Retina (tissue), 1 donor: ENCODE measurements around the gene SRP14.

ENCODE experiments used
- DNase-seq: peaks from one replicate; pipeline ENCODE4 v3.0.0-alpha.2; 2016

The SRP14 gene

GRCh38 chr15:40067921-40068624, 29.1 kb upstream of the SRP14 start:
- DNase-seq = no peak

DNA sequence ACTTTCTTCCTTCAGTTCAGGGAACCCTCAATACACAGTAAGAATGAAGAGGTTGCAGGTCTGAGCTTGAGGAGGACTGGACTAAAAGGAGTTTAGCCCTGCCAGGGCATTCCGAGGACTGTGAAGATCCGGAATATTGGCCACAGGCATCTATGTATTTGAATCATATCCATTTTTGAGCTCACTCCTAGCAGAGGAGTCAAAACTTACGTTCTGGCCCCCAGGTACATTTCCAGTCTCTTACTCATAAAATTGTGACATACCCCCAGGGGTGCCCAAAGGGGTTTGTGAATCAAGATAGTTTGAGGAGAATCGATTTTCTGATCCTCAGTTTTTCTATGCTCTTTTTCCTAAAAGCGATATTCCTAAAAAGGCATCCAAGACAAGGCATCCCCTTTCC, 27.6 kb upstream of the SRP14 start:
- no peak for DNase-seq

DNA sequence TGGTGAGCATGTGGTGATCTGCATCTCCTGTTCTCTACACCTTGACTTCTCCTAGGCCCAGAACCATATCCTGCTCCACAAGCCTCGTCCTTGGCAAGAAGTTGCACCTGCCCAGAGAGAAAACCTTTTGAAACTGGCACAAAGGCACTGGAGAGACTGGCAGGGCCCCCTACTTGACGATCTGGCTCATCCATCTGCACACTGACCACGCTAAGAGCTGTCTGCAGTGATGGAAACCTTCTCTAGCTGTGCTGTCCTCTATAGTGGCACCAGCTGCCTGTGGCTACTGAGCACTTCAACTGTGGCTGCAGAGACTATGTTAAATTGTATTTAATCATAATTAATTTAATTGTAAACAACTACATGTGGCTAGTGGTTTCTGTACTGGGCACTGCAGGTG, 26.2 kb upstream of the SRP14 start:
- DNase-seq = no peak

DNA sequence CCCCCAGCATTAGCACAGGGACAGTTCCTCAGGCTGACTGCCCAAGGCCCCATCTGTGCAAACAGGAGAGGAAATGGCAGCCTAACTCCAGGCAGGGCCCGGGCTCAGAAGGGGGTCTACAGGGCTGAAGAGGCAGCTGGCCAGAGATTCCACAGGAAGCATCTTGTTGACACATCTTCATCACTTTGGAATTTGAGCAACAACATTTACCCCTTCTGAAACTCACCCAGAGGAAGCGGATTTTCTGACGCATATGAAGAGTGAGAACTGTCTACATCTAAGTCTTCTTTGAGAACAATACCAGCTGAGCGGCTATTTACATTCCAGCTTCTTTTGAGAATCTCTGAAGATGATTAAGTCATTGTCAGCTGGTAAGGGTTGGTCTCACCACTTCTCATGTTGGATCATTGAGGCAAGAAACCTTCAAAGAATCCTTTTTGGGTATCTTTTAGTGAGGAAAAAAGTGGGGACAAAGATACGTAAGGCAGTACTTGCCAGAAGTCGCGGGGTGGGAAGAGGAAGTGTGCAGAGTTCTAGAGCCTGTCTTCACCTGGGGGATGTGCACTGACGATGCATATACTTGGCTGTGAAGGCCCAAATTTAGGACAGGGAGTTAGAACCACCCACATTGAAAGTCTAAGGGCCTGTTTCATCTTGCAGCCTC, 25.4 kb upstream of the SRP14 start:
- no peak for DNase-seq

DNA sequence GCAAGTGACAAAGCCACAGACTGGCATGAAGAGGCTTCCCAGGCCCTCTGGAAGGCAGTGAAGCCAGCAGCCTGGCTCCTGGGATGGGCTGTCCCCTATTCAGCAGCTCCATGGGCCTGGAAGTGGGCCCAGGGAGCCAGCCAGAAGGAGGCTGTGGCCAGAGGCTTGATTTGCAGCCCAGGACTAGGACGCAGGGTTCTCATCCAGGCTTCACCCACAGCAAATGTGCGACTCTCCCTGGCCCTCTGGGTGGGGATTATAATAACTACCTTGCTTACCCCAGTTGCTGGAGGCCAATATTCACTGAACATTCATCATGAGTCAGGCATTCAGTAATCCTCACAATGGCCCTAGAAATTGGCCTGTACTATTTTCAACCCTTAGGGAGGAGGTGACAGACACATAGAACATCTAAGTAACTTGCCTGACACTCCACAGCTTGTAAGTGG, 24.6 kb upstream of the SRP14 start:
- DNase-seq = no peak

- no peak for DNase-seq
Observed at GRCh38 chr15:40062816-40063562, 24.0 kb upstream of the SRP14 start.

DNA sequence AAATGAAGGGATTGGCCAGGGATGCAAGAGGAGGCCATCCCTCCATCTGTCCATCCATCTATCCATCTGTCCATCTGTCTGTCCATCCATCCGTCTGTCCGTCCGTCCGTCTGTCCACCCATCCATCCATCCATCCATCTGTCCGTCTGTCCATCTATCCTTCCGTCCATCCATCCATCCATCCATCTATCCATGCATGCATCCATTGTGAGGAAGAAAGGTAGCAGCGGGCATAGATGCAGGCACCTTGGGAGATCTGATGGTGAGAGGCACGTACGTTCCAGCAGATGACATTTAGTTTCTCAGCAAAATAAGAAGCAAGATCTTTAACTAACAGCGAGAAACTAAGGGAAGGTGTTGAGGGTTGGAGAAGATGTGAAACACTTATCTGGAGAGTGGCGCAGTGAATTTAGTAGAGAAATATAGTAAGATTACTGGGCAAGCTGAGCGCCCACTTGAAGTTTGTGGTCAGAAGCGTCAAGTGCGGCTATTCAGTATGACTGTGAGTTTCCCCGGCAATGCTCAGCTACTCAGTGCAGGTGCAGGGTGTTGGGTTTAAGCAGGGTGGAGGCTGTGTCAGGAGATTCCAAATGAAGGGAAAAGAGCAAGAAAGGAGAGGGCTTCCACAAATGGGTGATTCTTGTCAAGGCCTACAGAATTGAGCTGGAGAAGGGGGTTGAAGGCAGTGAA, 22.4 kb upstream of the SRP14 start:
- no peak for DNase-seq

DNA sequence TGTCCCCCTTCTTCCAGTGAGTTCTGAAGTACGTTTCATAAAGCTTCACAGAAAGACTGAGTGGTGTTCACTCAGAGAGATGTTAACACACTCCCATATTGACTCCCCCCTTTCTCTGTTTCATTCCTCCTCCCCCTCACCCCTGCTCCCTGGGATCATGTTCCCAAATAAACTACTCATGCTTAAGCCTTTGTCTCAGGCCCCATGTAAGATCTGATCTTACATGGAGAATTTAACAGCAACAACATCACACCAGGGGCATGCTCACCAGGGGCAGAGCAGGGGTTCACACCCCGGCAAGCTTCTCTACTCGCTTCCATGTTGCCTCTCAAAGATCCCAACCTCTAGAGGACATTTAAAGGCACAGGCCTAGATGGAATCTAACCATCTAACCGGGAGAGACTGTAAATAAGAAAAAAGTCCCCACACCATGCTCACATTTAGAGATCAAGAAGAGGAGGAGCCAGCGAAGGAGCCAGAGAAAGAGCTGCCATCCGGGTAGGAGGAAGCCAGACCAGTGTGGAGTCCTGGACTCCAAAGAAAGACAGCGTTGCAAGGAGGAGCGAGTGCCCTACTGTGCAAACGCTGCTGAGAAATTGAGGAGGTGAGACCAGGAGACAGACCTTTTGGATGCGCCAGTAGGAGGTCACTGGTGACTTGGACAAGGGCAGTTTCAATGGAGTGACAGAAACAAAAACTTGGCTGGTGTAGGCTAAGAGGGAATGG, 21.4 kb upstream of the SRP14 start:
- DNase-seq = no peak

DNA sequence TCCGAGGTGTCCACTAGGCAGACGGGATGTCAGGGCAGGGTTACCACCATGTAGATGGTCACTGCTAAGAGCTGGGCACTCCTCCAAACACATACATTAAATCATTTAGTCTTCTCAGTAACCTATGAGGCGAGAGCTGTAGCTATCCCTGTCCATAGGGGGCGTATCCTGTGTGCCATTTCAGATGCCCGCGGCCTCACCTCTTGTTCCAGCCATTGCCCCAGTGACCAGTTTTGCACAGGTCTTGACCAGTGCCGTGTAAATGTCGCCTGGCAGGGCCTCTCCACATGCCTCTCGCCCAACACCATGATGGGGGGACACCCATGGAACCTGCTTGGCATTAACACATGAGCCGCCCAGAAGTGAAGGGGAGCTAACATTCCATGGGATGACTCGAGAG, 20.8 kb upstream of the SRP14 start:
- no peak for DNase-seq

DNA sequence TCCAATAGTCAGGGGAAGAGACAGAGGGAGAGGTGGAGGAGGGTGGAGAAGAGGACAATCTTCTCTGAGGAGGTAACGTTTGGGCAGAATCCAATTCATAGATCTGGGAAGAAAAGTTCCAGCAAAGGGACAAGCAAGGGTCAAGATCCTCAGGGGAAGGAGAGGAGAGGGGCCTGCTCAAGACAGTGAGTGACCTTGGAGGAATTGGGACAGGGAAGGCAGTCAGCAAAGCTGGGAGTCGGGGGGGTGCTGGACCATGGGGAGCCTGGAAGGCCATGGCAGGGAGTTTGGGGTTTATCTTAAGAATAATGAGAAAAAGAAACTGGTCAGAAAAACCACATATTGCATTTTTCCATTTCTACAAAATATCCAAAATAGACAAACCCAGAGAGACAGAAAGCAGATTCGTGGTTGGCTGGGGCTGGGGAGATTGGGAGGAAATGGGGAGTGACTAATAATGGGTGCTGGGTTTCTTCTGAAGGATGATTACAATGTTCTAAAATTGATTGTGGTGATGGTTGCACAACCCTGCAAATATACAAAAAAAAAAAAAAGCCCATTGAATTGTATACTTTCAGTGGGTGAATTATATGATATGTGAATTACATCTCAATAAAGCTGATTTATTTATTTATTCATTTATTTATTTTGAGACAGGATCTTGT, 19.6 kb upstream of the SRP14 start:
- no peak for DNase-seq

DNA sequence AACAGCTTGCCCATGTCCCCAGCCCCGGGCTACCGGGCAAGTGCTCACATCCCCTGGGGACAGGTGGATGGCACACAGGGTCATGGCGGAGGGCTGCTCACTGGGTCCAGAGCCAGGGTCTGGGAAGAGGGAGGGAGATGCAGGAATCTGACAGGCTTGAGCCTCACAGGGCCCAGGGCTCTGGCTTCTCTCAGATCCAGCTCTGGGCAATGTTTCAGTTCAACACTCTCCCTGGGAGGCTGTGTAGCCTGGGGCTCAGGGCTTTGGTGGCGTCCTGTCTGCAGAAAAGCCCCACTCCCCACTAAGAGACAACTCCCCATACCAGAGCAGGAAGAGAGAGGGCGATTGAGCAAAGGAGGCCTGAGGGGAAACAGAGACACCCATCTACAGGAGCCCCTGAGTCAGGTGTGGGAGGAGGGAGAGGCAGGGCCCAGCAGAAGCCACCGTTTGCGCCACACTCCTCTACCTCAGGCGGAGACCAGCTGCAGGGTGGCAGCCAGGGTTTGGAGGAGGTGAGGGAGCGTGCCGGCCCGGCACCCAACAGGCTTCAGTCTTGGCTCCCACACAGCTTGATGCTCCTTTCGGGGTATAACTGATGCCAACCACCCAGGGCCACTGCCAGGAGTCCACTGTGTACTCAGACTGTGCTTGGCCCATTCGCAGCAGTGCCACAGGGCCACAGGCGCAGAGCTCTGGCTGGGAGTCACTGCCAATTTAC, 16.8 kb upstream of the SRP14 start:
- DNase-seq = no peak

GRCh38 chr15:40054855-40055575, 16.0 kb upstream of the SRP14 start:
- no peak for DNase-seq

- no peak for DNase-seq
Observed at GRCh38 chr15:40054605-40054854, 15.5 kb upstream of the SRP14 start.

DNA sequence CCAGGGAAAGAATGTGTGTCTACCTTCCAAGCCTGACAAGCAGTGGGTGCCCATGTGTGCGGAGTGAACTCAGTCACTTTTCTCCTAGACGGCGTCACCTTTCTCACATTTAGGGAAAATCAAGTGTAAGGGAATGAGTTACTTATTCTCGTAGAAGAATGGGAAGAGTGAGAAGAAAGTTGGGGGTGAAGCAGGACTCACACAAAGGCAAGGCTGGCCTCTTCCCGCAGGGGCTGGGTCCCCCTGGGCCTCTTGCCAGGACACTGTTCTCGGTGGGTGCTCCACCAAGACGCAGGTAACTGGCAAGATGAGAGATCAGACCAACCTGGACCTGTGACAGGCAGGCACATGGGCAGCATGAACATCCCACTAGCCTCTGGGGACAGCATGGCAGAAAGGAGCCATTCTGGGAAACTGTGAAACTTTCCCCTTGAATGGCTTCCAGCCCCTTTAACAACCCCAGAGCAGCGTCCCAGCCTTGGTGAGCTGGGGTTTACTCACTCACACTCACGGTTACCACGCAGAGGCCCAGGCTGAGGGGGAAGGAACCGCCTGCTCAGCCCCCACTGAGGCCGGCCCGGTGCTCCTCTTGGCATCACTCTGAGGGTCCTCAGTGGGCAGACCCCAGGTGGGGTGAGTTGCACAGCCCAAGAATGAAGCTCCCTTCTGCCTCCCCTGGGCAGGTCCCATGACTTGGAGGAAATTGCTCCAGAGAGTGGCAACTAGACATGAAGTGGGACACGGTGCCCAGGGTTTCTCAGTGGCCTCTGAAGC, 15.0 kb upstream of the SRP14 start:
- no peak for DNase-seq

DNA sequence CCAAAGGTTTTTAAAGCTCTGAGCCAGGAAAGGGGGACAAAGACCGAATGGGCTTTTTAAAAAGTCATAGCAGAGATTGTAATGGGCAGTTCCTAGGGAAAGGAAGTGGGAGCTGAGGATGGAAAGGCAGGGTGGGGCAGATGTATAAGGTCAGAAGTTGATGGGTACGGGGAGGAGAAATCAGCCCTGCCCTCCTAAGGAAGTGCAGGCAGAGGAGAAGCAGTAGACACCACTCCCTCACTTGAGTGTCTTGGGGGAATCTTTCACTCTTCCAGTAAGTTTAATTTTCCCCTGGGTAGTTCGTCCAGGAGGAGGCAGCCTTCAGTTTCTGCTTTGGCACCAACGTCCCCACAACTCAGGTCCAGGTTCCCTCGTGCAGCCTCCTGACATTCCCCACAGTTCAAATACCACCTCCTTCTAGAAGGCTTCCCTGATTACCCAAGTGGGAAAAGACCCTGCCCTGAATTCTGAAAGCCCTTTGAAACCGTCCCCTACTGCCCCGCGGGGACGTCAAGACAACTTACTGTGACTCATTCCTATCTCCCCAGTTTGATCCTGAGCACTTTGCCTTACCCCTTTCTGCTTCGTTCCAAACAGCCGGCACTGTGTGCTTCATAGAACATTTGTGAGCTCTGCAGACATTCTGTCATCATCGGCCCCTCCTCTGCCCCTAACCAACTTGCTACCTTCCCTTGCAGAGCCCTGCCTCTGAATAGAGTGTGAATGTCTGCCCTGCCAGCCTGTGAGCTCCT, 14.3 kb upstream of the SRP14 start:
- no peak for DNase-seq

GRCh38 chr15:40052604-40053003, 13.6 kb upstream of the SRP14 start:
- DNase-seq = no peak

DNA sequence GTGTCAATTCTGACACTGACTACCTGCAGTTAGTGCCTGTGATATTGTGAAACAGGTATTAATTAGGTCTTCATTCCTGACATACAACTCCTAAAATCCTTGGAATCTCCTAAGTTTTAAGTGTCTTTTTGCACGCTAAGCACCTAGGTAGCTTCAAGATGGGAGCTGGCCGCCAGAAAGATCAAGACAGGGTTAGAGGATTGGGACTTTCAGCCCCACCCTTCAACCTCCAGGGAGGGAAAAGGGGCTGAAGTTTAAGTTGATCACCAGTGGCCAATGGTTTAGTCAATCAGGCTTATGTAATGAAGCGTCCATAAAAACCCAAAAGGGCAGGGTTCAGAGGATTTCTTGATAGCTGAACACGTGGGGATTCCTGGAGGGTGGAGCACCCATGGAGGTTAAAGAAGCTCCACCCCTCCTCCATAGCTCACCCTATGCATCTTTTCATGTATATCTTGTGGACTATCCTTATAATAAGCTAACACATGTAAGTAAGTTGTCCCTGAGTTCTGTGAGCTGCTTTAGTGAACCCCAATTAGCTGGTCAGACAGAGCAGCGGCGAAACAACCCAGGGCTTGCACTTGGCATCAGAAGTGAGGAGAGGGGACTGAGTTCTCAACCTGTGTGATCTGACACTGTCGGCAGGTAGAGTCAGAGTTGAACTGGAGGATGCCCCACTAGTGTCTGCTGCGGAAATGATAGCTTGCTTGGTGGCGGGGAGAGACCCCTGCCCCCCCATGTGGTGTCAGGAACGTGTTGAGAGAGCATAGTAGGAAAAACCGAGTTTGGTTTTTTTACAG, 12.8 kb upstream of the SRP14 start:
- no peak for DNase-seq

- peak; percentile 29 for DNase-seq
Observed at GRCh38 chr15:40050788-40051470, 11.9 kb upstream of the SRP14 start.
